ENCODE results near the gene ATCAY.
"Not testable (repeated sequence)": the region's sequence is repeated elsewhere in the genome, so short reads cannot be mapped to it uniquely, and the experiment has no call there.

ATCAY gene

DNA sequence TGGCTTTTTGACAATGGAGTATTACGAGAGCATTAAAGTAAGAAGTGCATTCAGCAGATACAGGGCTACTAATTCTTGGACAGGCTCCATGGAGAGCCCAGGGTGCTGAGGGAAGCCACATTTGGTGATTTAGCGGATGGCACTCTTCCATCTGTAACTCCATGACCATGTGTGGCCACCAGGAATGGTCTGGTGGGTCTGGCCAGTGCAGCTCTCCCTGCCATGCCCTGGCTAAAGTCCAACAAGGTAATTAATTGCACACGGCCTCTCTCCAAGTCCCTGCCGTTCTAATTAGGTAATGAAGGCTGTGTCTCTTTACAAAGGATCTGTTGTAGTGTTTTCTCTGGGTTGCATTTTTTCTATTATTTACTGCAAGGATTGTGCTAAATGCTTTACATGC is 7.3 kb upstream of the ATCAY start:
- no peak for ATAC-seq
- Mint-ChIP-seq H3K36me3 (peaks cover 8% of the 10 kb centered on the region), H3K4me3 (no peak overlapping the region), H3K4me1 (peaks cover 8% of the 10 kb centered on the region), H3K27ac (no peak overlapping the region), H3K27me3 (peaks cover 89% of the 10 kb centered on the region), H3K9me3 (peaks cover 6% of the 10 kb centered on the region)

DNA sequence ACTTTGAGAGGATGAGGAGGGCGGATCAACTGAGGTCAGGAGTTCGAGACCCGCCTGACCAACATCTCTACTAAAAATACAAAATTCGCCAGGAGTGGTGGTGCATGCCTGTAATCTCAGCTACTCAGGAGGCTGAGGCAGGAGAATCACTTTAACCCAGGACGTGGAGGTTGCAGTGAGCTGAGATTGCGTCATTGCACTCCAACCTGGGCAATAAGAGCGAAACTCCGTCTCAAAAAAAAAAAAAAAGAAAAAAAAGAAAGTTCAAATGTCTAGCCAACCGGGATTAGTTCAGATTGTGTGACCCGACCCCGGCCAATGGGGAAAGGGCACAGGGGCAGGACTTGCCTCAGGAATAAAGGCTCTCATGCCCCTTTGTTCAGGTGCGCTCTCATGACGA is 5.8 kb upstream of the ATCAY start:
- not testable (repeated sequence) for ATAC-seq, H3K36me3 Mint-ChIP-seq, H3K27ac Mint-ChIP-seq

GRCh38 chr19:3879656-3880055 is 829 bp upstream of the ATCAY start:
- peaks cover 14% of the 10 kb centered on the region for H3K4me1 Mint-ChIP-seq
- H3K4me3 Mint-ChIP-seq = no peak overlapping the region
- no peaks in the 10 kb centered on the region for H3K36me3 Mint-ChIP-seq
- no peak overlapping the region for H3K27ac Mint-ChIP-seq
- ATAC-seq = no peak
- H3K9me3 Mint-ChIP-seq = no peaks in the 10 kb centered on the region
- peaks cover 89% of the 10 kb centered on the region for H3K27me3 Mint-ChIP-seq

More for the DNA sequence above, 5.8 kb upstream of the ATCAY start:
- not testable (repeated sequence) for H3K4me3 Mint-ChIP-seq, H3K9me3 Mint-ChIP-seq, H3K4me1 Mint-ChIP-seq
- H3K27me3 Mint-ChIP-seq = peaks cover 89% of the 10 kb centered on the region

DNA sequence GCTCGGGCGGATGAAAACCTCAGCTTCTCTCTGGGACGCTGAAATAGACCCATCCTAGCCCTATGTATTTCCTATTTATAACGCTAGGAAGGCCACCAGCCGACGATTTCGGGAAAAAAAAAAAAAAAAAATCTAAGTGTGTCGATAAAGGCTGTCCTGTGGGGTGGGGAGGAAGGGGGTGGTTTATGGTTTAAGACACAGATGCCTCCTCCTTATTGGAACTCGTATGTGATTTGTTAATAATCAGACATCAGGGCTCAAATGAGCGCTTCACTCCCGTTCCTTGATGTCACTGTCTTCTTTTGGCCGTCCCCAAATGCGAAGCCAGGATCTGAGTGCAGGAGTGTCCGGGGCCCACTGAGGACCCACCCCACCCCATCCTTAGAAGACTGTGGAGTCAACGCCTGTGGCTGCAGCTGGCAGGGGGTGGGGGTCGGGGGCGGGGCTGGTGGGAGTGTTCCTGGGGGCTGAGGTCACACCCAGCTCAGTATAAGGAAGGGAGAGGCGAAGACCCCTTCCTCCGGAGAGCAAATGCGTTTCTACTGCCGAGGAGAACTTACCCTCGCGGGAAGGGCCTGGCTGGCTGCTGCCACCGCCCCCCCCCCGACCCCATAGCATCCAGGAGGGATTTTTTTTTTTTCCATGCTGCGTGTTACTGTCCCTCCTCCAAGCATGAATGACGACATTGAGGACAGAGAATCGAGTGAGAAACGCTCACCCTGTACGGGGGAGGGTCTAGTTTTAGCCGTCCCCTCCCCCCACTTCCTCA is 971 bp downstream of the ATCAY start:
- no peak overlapping the region for H3K27ac Mint-ChIP-seq
- H3K4me3 Mint-ChIP-seq = no peak overlapping the region
- peaks cover 14% of the 10 kb centered on the region for H3K4me1 Mint-ChIP-seq
- H3K9me3 Mint-ChIP-seq = no peaks in the 10 kb centered on the region
- no peaks in the 10 kb centered on the region for H3K36me3 Mint-ChIP-seq
- no peak for ATAC-seq
- H3K27me3 Mint-ChIP-seq = peaks cover 80% of the 10 kb centered on the region

DNA sequence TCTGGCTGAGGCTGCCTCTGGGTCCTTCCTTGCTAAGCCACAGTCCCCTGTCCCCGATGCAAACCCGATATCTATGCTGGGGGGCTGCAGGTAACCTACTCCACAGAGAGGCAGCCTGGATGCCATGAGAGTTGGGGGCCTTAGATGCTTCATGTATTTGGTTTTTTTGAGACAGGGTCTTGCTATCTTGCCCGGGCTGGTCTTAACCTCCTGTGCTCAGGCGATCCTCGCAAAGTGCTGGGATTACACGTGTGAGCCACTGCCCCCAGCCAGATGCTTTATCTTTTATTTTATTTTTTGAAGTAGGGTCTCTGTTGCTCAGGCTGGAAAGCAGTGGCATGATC is 1.5 kb downstream of the ATCAY start:
- peaks cover 74% of the 10 kb centered on the region for H3K27me3 Mint-ChIP-seq
- no peak overlapping the region for H3K4me3 Mint-ChIP-seq
- no peak for ATAC-seq
- H3K9me3 Mint-ChIP-seq = no peaks in the 10 kb centered on the region
- H3K27ac Mint-ChIP-seq = no peak overlapping the region
- peaks cover 14% of the 10 kb centered on the region for H3K4me1 Mint-ChIP-seq
- H3K36me3 Mint-ChIP-seq = no peaks in the 10 kb centered on the region

GRCh38 chr19:3890591-3890990 is 10.1 kb downstream of the ATCAY start:
- no peak for ATAC-seq
- Mint-ChIP-seq H3K36me3 (no peaks in the 10 kb centered on the region), H3K27me3 (peaks cover 2% of the 10 kb centered on the region), H3K4me1 (no peaks in the 10 kb centered on the region), H3K4me3 (no peak overlapping the region), H3K27ac (no peak overlapping the region), H3K9me3 (no peaks in the 10 kb centered on the region)

DNA sequence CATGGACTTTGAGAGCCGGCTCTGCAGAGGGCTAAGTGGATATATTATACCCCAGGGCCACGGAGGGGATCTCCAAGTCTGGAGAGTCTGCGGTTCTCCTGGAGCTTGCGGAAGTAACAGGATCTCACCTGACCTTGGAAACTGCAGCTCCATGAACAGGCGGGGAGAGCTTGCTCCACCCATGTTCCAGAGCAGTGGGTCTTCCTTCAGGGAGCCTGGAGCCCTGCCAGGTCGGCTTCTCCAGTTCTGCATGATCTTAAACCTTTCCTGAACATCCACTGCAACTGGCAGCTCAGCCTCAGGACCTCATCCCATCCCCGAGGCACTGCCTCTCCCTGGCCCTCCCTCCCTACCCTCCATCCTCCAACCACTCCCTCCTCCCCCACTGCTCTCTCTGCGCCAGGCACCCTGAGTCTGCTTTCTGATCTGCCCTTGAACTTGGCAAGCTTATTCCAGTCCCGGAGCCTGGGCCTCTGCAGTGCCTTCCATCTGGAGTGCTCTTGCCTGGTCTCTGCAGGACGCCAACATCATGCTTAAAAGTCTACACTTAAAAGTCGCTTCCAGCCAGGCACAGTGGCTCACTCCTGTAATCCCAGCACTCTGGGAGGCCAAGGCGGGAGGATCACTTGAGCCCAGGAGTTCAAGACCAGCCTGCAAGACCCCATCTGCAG is 13.2 kb downstream of the ATCAY start:
- Mint-ChIP-seq H3K27ac (no peak overlapping the region), H3K4me3 (no peak overlapping the region), H3K9me3 (peaks cover 4% of the 10 kb centered on the region), H3K27me3 (peaks cover 9% of the 10 kb centered on the region), H3K4me1 (no peaks in the 10 kb centered on the region), H3K36me3 (no peaks in the 10 kb centered on the region)
- ATAC-seq = no peak

- H3K4me3 Mint-ChIP-seq, H3K9me3 Mint-ChIP-seq, H3K36me3 Mint-ChIP-seq, H3K4me1 Mint-ChIP-seq, H3K27ac Mint-ChIP-seq, ATAC-seq: not testable (repeated sequence)
- peaks cover 10% of the 10 kb centered on the region for H3K27me3 Mint-ChIP-seq
Observed at GRCh38 chr19:3894959-3895358, 14.5 kb downstream of the ATCAY start.

GRCh38 chr19:3895788-3896187 is 15.3 kb downstream of the ATCAY start:
- Mint-ChIP-seq H3K9me3 (peaks cover 8% of the 10 kb centered on the region), H3K36me3 (no peaks in the 10 kb centered on the region), H3K4me3 (no peak overlapping the region), H3K27me3 (peaks cover 18% of the 10 kb centered on the region), H3K27ac (no peak overlapping the region), H3K4me1 (no peaks in the 10 kb centered on the region)
- no peak for ATAC-seq

GRCh38 chr19:3897936-3898335 is 17.5 kb downstream of the ATCAY start:
- no peak for ATAC-seq
- H3K4me3 Mint-ChIP-seq = no peak overlapping the region
- H3K27ac Mint-ChIP-seq = no peak overlapping the region
- peaks cover 8% of the 10 kb centered on the region for H3K9me3 Mint-ChIP-seq
- H3K27me3 Mint-ChIP-seq = peaks cover 36% of the 10 kb centered on the region
- H3K4me1 Mint-ChIP-seq = no peaks in the 10 kb centered on the region
- H3K36me3 Mint-ChIP-seq = no peaks in the 10 kb centered on the region

DNA sequence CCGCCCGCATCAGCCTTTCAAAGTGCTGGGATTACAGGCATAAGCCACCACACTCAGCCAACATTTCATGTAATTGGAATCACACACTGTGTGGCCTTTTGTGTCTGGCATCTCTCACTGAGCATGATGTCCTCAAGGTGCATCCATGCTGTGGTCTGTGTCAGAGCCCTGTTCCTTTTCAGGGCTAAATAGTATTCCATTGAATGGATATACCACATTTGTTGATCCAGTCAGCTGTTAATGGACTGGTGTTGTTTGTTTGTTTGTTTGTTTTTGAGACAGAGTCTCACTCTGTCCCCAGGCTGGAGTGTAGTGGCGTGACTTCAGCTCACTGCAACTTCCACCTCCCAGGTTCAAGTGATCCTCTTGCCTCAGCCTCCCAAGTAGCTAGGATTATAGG is 17.9 kb downstream of the ATCAY start:
- Mint-ChIP-seq H3K9me3 (peaks cover 8% of the 10 kb centered on the region), H3K36me3 (no peaks in the 10 kb centered on the region), H3K27ac (no peak overlapping the region), H3K4me1 (no peaks in the 10 kb centered on the region), H3K4me3 (no peak overlapping the region), H3K27me3 (peaks cover 40% of the 10 kb centered on the region)
- ATAC-seq = no peak

GRCh38 chr19:3899531-3900294 is 19.2 kb downstream of the ATCAY start:
- Mint-ChIP-seq H3K4me1 (no peaks in the 10 kb centered on the region), H3K4me3 (no peak overlapping the region), H3K9me3 (peaks cover 8% of the 10 kb centered on the region), H3K27ac (no peak overlapping the region), H3K36me3 (no peaks in the 10 kb centered on the region), H3K27me3 (peaks cover 40% of the 10 kb centered on the region)
- ATAC-seq = no peak

DNA sequence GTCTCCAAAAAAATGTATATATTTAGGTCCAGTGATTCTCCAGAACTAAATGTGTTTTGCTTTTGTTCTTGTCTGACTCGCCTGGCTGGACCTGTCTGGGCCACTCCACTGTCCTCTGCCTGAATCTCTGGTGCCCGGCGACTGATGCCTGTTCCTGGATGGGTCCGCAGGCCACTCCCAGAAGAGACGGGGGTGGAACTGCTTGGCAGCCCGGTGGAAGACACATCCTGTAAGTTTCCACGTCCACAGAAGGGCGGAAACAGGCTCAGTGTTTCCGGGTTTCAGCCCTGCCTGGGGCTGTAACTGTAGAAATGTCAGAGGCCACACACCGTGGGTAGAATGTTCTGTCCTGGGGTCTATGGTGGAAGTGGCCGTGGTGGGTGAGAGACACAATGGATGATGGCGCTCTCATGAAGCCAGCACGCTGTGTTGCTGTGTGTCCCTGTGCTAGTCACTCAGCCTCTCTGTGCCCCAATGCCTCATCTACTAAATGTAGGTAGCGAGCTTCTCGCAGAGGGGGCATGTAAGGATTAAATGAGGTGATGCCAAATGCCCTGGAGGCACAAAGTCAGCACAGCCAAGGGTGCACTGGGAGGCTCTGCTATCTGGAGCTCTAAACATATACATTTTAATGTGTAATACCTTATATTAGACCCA is 22.0 kb downstream of the ATCAY start:
- Mint-ChIP-seq H3K27me3 (peaks cover 37% of the 10 kb centered on the region), H3K27ac (no peak overlapping the region), H3K4me1 (no peaks in the 10 kb centered on the region), H3K9me3 (peaks cover 8% of the 10 kb centered on the region), H3K4me3 (no peak overlapping the region), H3K36me3 (no peaks in the 10 kb centered on the region)
- ATAC-seq = no peak

DNA sequence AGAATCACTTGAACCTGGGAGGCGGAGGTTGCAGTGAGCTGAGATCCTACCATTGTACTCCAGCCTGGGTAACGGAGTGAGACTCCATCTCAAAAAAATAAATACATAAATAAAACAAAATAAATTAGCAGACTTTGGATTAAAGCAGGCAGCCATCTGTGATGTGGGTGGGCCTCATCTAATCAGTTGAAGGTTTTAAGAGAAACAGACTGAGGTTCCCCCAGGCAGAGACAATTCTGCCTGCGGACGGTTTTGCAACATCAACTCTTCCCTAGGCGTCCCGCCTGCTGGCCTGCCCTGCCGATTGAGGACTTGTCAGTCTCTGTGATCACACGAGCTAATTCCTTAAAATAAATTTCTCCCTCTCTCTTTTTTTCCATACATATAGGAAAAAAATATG is 23.7 kb downstream of the ATCAY start:
- no peak for ATAC-seq
- Mint-ChIP-seq H3K4me3 (no peak overlapping the region), H3K9me3 (peaks cover 3% of the 10 kb centered on the region)

GRCh38 chr19:3907626-3908265 is 27.3 kb downstream of the ATCAY start:
- peaks cover 14% of the 10 kb centered on the region for H3K27me3 Mint-ChIP-seq
- no peak overlapping the region for H3K27ac Mint-ChIP-seq
- no peak overlapping the region for H3K4me3 Mint-ChIP-seq
- no peaks in the 10 kb centered on the region for H3K36me3 Mint-ChIP-seq
- no peak for ATAC-seq
- H3K4me1 Mint-ChIP-seq = no peaks in the 10 kb centered on the region
- peaks cover 2% of the 10 kb centered on the region for H3K9me3 Mint-ChIP-seq

More for the DNA sequence above, 23.7 kb downstream of the ATCAY start:
- peaks cover 40% of the 10 kb centered on the region for H3K27me3 Mint-ChIP-seq
- no peaks in the 10 kb centered on the region for H3K36me3 Mint-ChIP-seq
- H3K4me1 Mint-ChIP-seq = no peaks in the 10 kb centered on the region
- no peak overlapping the region for H3K27ac Mint-ChIP-seq

Data from stimulated activated memory B cell treated with anti-CD40 and anti-IgM and Interleukin-4, amounts not matched to agents 10 μg/mL and 1 μg/mL and 100 μg/mL, for 72 hours (primary cell).